ENCODE results near the gene ABCA4.

The ABCA4 gene

DNA sequence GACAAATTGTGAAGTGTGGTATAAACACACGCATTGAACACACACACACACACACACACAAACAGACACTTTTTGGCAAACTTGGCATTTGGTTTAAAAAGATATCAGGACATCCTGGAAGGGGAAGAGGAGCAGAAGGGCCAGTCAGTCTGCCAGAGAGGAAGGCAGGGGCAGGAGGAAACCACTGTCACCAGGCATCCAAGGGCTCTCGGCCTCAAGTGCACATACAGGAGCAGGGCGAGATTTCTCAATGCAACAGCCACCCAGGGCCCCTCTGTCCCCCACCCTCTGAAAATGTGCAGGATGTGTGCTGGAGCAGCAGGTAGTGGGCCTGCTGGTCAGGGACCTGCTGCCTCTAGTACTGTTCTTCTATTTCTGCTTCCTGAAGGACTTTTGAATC, 71.2 kb downstream of the ABCA4 start:
- TF ChIP-seq, protein P1, sequence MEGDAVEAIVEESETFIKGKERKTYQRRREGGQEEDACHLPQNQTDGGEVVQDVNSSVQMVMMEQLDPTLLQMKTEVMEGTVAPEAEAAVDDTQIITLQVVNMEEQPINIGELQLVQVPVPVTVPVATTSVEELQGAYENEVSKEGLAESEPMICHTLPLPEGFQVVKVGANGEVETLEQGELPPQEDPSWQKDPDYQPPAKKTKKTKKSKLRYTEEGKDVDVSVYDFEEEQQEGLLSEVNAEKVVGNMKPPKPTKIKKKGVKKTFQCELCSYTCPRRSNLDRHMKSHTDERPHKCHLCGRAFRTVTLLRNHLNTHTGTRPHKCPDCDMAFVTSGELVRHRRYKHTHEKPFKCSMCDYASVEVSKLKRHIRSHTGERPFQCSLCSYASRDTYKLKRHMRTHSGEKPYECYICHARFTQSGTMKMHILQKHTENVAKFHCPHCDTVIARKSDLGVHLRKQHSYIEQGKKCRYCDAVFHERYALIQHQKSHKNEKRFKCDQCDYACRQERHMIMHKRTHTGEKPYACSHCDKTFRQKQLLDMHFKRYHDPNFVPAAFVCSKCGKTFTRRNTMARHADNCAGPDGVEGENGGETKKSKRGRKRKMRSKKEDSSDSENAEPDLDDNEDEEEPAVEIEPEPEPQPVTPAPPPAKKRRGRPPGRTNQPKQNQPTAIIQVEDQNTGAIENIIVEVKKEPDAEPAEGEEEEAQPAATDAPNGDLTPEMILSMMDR (IDR thresholded peaks at IDR 0.05; ENCODE audit: low read depth, low read length, missing control alignments) = no peak
- no peaks in the 10 kb centered on the region for H3K36me3 ChIP-seq (replicated peaks)
- no peak for DNase-seq
- no peak overlapping the region for H3K4me3 ChIP-seq (ENCODE audit: low read depth, low read length)
- no peaks in the 10 kb centered on the region for H3K27me3 ChIP-seq (replicated peaks)
- no peak overlapping the region for H3K27ac ChIP-seq
- in situ Hi-C loops (cut with HindIII; ENCODE audit: low pct_ligation_motif_present, low sequenced_read_pairs) = no loop called here

DNA sequence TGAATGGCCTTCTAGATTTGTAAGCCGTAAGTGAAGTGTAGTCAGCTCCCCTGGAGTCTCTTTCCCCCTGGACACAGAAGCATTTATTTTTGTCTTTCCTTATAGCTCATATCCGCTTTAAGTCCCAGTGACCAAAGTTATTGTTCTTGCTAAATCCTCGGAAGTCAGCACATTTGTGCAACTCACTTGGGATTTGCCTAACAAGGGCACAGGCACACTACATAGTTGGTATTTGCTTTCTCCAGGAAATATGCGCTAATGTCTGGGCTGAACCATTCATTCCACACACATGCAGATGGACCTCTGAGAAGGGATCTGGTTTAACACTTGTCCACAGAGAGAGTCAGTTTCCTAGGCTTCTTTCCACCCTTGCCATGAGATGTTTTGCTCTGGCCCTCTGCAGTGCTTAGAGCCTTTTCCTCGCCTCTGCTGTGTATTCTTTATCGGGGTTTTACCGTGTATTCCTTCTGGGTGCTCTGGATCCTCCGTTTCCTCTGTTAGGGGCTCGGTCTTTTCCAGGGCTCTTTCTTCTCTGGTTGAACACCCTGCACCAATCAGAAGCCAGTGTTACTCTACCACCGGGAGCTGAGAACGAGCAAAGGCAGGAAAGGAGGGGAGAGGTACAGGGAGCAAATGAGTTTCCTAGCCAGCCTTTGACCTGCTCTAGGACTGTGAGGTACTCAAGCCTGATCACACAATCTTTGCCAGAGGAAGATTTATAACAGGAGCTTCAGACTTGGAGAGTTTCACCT, 72.4 kb downstream of the ABCA4 start:
- Histone ChIP-seq H3K27ac (peak overlapping the region; percentile 72), H3K27me3 (replicated peaks) (no peaks in the 10 kb centered on the region), H3K36me3 (replicated peaks) (no peaks in the 10 kb centered on the region), H3K4me3 (ENCODE audit: low read depth, low read length) (no peak overlapping the region)
- in situ Hi-C loops (cut with HindIII; ENCODE audit: low pct_ligation_motif_present, low sequenced_read_pairs) = no loop called here
- peak; percentile 77 for DNase-seq
- TF ChIP-seq, protein P1 (IDR thresholded peaks at IDR 0.05; ENCODE audit: low read depth, low read length, missing control alignments) = no peak

DNA sequence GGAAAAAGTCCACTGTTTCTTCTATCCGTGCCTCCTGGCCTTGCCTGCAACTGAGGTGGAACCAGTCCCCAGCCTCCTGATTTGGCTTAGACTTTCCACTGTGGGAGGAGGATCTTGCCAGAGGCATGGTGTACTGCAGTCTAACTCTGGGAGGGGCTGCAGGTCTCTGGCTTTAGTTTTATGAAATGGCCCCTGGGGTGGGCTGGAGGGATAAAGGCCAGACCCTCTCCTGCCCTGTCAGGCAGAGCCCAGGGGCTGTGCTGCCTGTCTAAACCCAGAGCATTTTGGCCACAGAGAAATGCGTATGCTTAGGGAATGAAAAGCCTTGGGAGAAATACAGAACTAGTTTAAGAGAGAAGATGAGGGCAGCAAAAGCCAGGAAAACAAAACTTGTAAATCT, 73.0 kb downstream of the ABCA4 start:
- Histone ChIP-seq H3K36me3 (replicated peaks) (no peaks in the 10 kb centered on the region), H3K4me3 (ENCODE audit: low read depth, low read length) (no peak overlapping the region), H3K27ac (peak overlapping the region; percentile 72), H3K27me3 (replicated peaks) (no peaks in the 10 kb centered on the region)
- in situ Hi-C loops (cut with HindIII; ENCODE audit: low pct_ligation_motif_present, low sequenced_read_pairs) = no loop called here
- TF ChIP-seq, protein P1 (IDR thresholded peaks at IDR 0.05; ENCODE audit: low read depth, low read length, missing control alignments) = no peak
- DNase-seq = no peak

DNA sequence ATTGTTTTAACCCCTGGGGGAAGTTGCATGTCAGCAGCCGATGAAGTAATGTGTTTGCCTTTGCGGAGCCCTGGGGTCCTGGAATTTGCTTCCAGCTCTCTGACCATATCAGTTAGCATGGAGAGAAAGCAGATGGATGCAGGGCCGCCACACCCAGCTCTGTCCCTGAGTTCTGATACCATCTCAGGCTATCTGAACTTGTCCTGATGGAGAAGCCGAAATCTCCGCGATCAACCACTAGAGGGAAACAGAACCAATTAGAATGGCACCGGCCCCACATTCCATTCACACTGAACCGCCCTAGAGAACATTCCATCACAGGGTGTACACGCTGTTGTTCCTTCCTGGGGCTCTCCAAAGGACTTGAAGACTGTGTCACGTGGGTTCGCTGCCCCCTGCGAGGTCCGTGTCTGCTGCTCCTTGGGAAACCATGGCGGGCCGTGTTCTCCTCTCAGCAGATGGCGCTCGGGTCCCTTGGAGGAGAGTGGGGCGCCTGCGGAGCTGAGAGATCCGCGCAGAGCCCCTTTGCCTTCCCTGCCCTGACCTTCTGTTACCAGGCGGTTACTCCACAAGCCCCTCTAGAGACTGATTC, 75.4 kb downstream of the ABCA4 start:
- Histone ChIP-seq H3K27ac (peak overlapping the region; percentile 82), H3K27me3 (replicated peaks) (no peaks in the 10 kb centered on the region), H3K4me3 (ENCODE audit: low read depth, low read length) (peak overlapping the region; percentile 6), H3K36me3 (replicated peaks) (no peaks in the 10 kb centered on the region)
- TF ChIP-seq, protein P1 (IDR thresholded peaks at IDR 0.05; ENCODE audit: low read depth, low read length, missing control alignments) = peak; percentile 74
- in situ Hi-C loops (cut with HindIII; ENCODE audit: low pct_ligation_motif_present, low sequenced_read_pairs) = no loop called here
- peak; percentile 99 for DNase-seq

DNA sequence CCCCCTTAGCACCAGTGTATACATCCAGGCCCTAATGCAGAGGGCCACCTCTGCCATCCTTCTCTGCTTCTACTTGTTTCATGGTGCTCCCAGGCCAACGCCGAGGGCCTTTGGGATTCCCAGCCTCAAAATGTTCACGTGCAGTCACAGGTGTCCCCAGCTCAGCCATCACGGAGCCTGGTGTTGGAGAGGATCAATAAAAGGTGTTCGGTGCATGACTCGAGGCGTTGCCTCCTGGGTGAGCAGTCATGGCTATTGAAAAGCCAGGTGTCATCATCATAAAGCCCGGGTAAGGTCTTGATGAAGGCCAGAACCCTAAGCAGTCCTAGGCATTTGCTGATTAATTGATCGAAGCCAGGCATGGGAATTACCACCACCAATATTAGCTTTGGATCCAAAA, 76.1 kb downstream of the ABCA4 start:
- TF ChIP-seq, protein P1 (IDR thresholded peaks at IDR 0.05; ENCODE audit: low read depth, low read length, missing control alignments) = no peak
- in situ Hi-C loops (cut with HindIII; ENCODE audit: low pct_ligation_motif_present, low sequenced_read_pairs) = no loop called here
- no peaks in the 10 kb centered on the region for H3K36me3 ChIP-seq (replicated peaks)
- H3K27ac ChIP-seq = peak overlapping the region; percentile 82
- H3K4me3 ChIP-seq (ENCODE audit: low read depth, low read length) = no peak overlapping the region
- no peaks in the 10 kb centered on the region for H3K27me3 ChIP-seq (replicated peaks)
- no peak for DNase-seq
